Inferior parietal cortex (tissue), 1 donor: Measurements from ENCODE around the gene TMEM150A.
A peak's percentile ranks its signal among the peaks of the same experiment; 100 is the strongest.
"Not testable (repeated sequence)": the region's sequence is repeated elsewhere in the genome, so short reads cannot be mapped to it uniquely, and the experiment has no call there.

Experiments used
- DNase-seq: peaks from one replicate; pipeline ENCODE4 v3.0.0-alpha.2; 2016; ENCODE audit errors: extremely low spot score

Gene TMEM150A

DNA sequence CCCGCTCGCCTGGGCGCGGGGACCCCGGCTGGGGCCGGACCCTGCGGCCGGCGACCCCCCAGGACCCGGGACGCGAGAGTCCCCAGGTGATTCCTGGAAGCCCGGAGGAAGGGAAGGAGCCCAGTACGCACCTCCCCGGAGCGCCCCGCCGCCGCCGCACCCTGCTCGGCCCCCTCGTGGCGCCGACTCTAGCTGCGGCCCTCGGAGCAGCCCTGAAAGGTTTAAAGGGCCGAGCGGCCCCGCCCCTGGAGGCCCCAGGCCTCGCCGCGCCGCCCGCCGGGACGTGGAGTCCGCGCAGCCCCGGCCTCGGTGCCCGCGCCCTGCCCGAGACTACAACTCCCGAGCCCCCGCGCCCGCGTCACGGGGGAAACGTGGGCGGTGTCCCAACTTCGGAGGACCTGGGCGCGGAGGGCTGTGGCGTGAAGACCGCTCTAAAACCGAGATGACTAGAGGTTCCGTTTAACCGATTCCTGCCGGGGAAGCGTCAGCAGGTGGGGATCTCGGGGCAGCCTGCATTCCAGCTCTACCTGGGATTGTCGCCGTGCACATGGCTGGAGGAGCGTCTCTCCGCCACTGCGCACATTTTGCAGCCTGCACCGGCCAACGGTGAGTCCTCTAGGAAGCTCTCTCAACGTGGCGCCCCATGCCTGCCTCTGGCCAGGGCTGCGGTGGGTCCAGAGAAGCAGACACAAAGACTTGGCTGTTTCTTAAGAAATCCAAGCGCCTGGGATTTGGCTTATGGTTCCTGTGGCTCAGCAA is at the start of gene TMEM150A:
Gene TMEM150A, minus strand, starts transcription at position 223 of the 759 bp plus-strand sequence. CDS start 750 bp downstream, outside the sequence.
- peak; percentile 91 for DNase-seq

DNA sequence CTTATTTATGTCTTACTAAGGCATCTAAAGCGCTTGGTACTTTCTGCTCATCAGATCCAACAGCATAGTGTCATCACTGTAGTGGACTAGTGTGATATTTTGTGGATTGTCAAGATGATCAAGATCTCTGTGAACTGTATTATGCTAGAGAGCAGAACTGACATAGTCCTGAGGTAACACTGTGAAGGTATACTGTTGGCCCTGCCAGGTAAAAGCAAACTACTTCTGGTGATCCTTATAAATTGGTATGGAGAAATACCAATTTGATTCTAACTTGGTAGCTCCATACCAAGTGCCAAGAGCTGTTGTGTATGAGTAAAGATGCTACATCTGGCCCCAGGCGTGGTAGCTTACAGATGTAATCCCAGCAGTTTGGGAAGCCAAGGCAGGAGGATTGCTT is 49.6 kb upstream of the TMEM150A start:
- DNase-seq, result no peak

DNA sequence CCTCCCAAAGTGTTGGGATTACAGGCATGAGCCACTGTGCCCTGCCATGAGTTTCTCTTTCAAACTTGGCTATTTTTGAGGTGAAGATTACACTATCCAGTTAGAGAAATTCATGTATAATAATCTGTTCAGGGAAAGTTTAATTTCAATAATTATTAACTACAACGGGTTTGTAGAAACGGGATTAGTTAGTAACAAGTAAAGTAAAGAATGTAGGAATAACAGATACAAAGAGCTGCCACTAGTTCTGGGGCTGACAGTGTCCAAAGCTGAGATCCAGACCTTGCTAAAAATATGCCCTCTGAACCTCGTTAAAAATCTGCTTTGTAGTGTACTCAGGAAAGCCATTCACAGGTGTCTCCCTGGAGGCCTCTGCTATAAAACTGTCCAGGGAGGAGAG is 48.6 kb upstream of the TMEM150A start:
- DNase-seq, result no peak

GRCh38 chr2:85650456-85650855 is 48.0 kb upstream of the TMEM150A start:
- DNase-seq, result no peak

DNA sequence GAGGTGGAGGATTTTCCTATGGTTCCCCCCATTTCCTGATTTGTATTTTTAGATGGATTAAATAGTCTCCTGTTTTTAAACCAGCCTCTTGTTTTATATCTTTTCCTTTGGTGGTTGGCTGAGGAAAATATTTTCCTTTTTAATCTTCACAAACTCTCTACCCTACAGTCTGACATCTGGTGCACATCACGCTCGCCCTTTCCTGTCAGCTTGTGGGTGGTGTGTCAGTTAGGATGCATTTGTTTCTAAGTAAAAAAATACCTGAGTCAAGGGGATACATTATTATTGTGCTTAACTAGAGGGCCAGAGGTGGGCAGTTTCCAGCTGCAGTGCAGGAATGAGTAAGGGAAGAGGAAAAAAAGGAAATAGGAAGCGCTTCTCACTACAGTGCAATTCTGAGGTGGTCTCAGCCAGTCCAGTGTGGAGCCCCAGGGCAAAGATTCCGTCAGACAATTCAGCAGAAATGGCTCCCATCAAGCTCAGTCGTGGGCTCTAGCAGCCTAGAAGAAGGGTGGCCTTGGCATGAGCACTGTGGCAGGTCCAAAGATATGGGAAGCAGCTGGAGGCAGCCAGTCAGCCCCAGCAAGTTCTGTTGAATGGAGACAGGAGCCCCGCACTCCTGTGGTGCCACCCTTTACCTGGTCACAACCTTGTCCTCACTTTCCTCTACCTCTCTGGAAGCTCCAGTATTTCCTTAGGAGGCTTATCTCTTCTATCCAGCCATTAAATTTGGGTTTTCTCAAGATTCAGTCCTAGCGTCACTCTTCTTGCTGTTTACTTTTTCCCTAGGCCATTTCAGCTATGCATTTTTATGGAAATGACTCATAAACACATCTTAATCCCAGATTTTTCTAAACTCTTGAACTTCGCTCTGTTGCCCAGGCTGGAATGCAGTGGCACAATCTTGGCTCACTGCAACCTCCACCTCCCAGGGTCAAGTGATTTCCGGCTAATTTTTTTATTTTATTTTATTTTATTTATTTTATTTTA is 47.0 kb upstream of the TMEM150A start:
- DNase-seq, result no peak

- no peak for DNase-seq
Observed at GRCh38 chr2:85648619-85649018, 46.1 kb upstream of the TMEM150A start.

GRCh38 chr2:85647823-85648526 is 45.5 kb upstream of the TMEM150A start:
- no peak for DNase-seq

DNA sequence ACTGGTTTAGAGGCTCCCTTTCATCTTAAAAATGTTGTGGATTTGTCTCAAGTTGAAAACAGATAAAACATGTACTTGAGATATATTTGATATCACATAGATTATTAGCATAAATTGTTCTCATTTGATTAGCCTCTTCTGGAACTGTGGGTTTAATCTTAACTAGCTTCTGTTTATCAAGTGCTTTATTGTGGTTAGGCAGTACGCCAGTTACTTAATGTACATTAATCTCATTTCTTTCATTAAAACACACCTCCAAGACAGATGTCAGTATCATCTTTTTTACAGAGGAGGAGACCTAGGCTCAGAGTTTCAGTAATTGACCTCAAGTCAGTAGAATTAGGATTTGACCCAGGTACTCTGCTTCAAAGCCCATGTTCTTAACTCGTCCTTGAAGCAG is 43.7 kb upstream of the TMEM150A start:
- DNase-seq, result no peak

GRCh38 chr2:85644909-85645308 is 42.4 kb upstream of the TMEM150A start:
- no peak for DNase-seq

DNA sequence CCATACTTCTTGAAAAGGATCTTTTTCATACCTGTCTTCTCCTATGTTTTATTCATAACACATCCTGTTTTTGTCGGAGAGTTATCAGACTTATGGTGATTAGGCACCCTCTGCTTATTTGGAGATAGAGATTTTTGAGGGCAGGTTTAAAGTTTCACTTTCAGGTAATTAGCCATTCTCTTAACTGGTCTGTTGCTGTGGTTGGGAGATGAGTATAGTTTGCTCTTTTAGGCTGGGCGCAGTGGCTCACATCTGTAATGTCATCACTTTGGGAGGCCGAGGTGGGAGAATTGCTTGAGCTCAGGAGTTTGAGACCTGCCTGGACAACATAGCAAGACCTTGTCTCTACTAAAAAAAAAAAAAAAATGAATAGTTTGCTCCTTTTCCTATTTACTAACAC is 40.2 kb upstream of the TMEM150A start:
- DNase-seq, result no peak

- DNase-seq, result no peak
Observed at GRCh38 chr2:85635636-85636035, 33.1 kb upstream of the TMEM150A start.

DNA sequence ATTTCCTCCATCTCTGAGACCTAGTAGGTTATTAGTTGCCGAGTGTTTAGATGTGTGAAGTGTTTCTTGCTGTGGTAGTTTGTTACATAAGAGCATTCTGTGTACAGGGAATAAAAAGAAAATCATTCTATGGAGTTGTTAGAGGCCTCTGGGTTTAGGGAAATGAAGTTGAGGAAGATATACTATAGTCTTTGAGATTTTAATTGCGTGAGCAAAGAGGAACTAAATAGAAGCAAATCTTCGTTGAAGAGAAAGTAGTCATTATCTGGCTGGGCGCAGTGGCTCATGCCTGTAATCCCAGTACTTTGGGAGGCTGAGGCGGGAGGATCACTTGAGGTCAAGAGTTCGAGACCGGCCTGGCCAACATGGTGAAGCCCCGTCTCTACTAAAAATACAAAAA is 32.5 kb upstream of the TMEM150A start:
- DNase-seq, result no peak

DNA sequence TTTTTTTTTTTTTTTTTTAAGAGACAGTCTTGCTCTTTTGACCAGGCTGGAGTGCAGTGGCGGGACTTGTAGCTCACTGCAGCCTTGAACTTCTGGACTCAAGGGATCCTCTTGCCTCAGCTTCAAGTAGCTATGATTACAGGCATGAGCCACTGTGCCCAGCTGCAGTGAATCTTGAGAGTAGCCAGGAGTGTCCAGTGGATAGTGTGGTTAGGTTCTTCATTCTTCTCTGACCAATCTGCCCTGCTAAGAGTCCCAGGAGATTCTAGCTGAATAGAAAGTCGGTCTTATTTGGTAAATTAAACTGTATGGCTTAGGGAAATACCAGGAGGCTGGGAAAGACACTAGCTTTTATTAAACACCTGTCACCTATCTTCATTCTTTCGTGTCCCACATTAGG is 28.8 kb upstream of the TMEM150A start:
- no peak for DNase-seq

GRCh38 chr2:85628658-85629057 is 26.2 kb upstream of the TMEM150A start:
- DNase-seq, result no peak

- no peak for DNase-seq
Observed at GRCh38 chr2:85623991-85624390, 21.5 kb upstream of the TMEM150A start.

- no peak for DNase-seq
Observed at GRCh38 chr2:85621338-85621737, 18.8 kb upstream of the TMEM150A start.

- no peak for DNase-seq
Observed at GRCh38 chr2:85619617-85620016, 17.1 kb upstream of the TMEM150A start.

GRCh38 chr2:85617723-85618122 is 15.2 kb upstream of the TMEM150A start:
- not testable (repeated sequence) for DNase-seq

DNA sequence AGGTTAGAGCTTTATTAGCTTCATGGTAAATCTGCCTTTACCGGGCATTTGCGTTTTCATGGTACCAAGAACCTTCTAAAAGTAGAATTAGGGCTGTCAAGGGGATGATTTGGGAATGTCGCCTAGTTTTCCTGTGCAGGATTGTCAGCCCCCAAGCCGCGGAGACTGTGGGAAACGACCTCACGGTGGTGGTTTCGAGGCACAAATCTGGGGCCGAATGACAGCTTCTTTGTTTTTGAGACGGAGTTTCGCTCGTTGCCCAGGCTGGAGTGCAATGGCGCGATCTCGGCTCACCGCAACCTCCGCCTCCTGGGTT is 12.9 kb upstream of the TMEM150A start:
- no peak for DNase-seq

DNA sequence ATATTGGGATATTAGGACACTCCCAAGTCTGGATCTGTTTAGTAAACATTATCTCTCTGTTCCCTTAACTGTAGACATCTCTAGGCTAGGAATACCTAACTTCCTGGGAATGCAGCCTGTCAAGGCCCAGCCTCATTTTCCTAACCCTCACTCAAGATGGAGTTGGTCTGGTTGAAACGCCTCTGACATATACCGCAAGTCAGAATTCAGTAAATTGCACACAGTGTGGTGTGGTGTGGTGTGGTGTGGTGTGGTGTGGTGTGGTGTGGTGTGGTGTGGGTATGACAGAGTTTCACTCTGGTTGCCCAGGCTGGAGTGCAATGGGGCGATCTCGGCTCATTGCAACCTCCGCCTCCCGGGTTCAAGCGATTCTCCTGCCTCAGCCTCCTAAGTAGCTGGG is 12.3 kb upstream of the TMEM150A start:
- DNase-seq, result not testable (repeated sequence)

DNA sequence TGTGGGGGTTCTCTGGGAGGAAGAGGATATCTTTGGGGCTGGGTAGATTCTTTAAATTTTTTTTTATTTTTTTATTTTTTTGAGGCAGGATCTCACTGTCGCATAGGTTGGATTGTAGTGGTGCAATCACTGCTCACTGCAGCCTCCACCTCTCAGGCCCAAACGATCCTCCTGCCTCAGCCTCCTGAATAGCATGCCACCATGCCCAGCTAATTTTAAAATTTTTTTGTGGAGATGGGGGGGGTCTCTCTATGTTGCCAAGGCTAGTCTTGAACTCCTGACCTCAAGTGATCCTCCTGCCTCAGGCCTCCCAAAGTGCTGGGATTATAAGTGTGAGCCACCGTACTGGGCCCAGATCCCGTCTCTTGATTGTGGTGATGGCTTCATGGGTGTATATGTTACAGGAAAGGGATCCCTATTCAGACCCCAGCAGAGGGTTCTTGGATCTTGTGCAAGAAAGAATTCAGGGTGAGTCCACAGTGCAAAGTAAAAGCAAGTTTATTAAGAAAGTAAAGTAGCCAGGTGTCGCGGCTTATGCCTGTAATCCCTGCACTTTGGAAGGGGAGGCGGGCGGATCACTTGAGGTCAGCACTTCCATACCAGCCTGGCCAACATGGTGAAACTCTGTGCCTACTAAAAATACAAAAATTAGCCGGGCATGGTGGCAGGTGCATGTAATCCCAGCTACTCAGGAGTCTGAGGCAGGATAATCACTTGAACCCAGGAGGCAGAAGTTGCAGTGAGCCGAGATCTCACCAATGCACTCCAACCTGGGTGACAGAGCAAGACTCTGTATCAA is 11.4 kb upstream of the TMEM150A start:
- DNase-seq, result no peak
